Liver (tissue), 2 donors: ENCODE results near the gene TBCA.

ENCODE experiments used
- TF ChIP-seq, protein P1 (sequence below): fragments of 150-350 bp; IDR thresholded peaks from 2 replicates; pipeline ENCODE4 v1.5.1; 2017; ENCODE audit warnings: improper control_type of control experiment, low read depth, low read length; ENCODE audit not compliant: missing input control
- TF ChIP-seq, protein P2 (sequence below): IDR thresholded peaks from 2 replicates; pipeline ENCODE4 v1.6.1; 2016; ENCODE audit warnings: antibody characterized with exemption, mild to moderate bottlenecking
- donor health status: healthy.

DNA sequence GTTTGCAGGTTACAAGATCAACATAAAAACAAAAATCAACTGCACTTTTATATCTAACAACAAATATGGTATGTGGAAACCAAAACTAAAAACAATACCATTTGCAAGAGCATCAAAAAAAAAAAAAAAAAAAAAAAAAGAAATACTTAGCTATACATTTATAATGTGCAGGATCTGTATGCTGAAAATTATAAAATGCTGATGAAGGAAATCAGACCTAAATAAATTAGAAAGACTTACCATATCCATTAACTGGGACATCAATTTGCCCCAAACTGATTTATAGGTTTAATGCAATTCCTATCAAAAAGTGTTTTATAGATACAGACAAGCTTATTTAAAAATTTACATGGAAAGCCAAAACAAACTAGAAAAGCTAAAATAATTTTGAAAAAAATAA lies 77.2 kb downstream of the TBCA start:
- TF ChIP-seq, protein P1, sequence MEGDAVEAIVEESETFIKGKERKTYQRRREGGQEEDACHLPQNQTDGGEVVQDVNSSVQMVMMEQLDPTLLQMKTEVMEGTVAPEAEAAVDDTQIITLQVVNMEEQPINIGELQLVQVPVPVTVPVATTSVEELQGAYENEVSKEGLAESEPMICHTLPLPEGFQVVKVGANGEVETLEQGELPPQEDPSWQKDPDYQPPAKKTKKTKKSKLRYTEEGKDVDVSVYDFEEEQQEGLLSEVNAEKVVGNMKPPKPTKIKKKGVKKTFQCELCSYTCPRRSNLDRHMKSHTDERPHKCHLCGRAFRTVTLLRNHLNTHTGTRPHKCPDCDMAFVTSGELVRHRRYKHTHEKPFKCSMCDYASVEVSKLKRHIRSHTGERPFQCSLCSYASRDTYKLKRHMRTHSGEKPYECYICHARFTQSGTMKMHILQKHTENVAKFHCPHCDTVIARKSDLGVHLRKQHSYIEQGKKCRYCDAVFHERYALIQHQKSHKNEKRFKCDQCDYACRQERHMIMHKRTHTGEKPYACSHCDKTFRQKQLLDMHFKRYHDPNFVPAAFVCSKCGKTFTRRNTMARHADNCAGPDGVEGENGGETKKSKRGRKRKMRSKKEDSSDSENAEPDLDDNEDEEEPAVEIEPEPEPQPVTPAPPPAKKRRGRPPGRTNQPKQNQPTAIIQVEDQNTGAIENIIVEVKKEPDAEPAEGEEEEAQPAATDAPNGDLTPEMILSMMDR, result no peak
- TF ChIP-seq, protein P2, sequence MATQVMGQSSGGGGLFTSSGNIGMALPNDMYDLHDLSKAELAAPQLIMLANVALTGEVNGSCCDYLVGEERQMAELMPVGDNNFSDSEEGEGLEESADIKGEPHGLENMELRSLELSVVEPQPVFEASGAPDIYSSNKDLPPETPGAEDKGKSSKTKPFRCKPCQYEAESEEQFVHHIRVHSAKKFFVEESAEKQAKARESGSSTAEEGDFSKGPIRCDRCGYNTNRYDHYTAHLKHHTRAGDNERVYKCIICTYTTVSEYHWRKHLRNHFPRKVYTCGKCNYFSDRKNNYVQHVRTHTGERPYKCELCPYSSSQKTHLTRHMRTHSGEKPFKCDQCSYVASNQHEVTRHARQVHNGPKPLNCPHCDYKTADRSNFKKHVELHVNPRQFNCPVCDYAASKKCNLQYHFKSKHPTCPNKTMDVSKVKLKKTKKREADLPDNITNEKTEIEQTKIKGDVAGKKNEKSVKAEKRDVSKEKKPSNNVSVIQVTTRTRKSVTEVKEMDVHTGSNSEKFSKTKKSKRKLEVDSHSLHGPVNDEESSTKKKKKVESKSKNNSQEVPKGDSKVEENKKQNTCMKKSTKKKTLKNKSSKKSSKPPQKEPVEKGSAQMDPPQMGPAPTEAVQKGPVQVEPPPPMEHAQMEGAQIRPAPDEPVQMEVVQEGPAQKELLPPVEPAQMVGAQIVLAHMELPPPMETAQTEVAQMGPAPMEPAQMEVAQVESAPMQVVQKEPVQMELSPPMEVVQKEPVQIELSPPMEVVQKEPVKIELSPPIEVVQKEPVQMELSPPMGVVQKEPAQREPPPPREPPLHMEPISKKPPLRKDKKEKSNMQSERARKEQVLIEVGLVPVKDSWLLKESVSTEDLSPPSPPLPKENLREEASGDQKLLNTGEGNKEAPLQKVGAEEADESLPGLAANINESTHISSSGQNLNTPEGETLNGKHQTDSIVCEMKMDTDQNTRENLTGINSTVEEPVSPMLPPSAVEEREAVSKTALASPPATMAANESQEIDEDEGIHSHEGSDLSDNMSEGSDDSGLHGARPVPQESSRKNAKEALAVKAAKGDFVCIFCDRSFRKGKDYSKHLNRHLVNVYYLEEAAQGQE, result no peak
